OCI-LY1 (cell line): ENCODE results near the gene GALNTL6.

Experiments used
- H2AFZ ChIP-seq: fragments of 200-600 bp; sonication (generic), shearing (Covaris generic); 2 replicates; pipeline ENCODE4 v1.6.0; 2014; ENCODE audit warnings: antibody characterized with exemption, mild to moderate bottlenecking, low read length
- H3F3A ChIP-seq: fragments of 200-600 bp; sonication (generic), shearing (Covaris generic); 2 replicates; pipeline ENCODE4 v1.6.0; 2014; ENCODE audit warnings: mild to moderate bottlenecking, antibody characterized with exemption, low read length, moderate library complexity; ENCODE audit not compliant: insufficient read depth
- H3K27ac ChIP-seq: fragments of 200-600 bp; sonication (generic); 2 replicates; pipeline ENCODE4 v1.5.1; 2014; ENCODE audit warnings: low read length, mixed run types, mild to moderate bottlenecking, low read depth; ENCODE audit not compliant: poor library complexity, severe bottlenecking
- H3K27me3 ChIP-seq: fragments of 200-600 bp; sonication (generic); 2 replicates; pipeline ENCODE4 v1.6.0; 2014; ENCODE audit warnings: antibody characterized with exemption, mild to moderate bottlenecking, low read length, moderate library complexity; ENCODE audit not compliant: insufficient read depth
- H3K36me3 ChIP-seq: fragments of 200-600 bp; sonication (generic); 2 replicates; pipeline ENCODE4 v1.6.1; 2014; ENCODE audit warnings: mild to moderate bottlenecking, antibody characterized with exemption, low read length, moderate library complexity, mixed read lengths; ENCODE audit not compliant: insufficient read depth
- H3K4me1 ChIP-seq: fragments of 200-600 bp; sonication (generic); 2 replicates; pipeline ENCODE4 v1.5.1; 2014; ENCODE audit warnings: mild to moderate bottlenecking, low read length, moderate library complexity; ENCODE audit not compliant: insufficient read depth, severe bottlenecking
- H3K4me2 ChIP-seq: fragments of 200-600 bp; sonication (generic), shearing (Covaris generic); 2 replicates; pipeline ENCODE4 v1.6.1; 2014; ENCODE audit warnings: low read length
- H3K4me3 ChIP-seq: fragments of 200-600 bp; sonication (generic); 2 replicates; pipeline ENCODE4 v1.5.1; 2014; ENCODE audit warnings: low read length, low read depth, mild to moderate bottlenecking, mixed read lengths; ENCODE audit not compliant: poor library complexity, severe bottlenecking
- H3K79me2 ChIP-seq: fragments of 200-600 bp; shearing (Covaris generic); 2 replicates; pipeline ENCODE4 v1.6.1; 2016; ENCODE audit warnings: mixed run types, low read length, mixed read lengths; ENCODE audit not compliant: insufficient read depth
- H3K9ac ChIP-seq: fragments of 200-600 bp; sonication (generic), shearing (Covaris generic); 2 replicates; pipeline ENCODE4 v1.6.1; 2014; ENCODE audit warnings: mild to moderate bottlenecking, low read length, mixed read lengths
- H3K9me2 ChIP-seq: fragments of 200-600 bp; sonication (generic), shearing (Covaris generic); 2 replicates; pipeline ENCODE4 v1.6.1; 2014; ENCODE audit warnings: low read depth, mild to moderate bottlenecking, low read length, mixed read lengths
- H3K9me3 ChIP-seq: fragments of 200-600 bp; shearing (Covaris generic); 2 replicates; pipeline ENCODE4 v1.6.1; 2014; ENCODE audit warnings: low read length, mixed read lengths
- H4K20me1 ChIP-seq: fragments of 200-600 bp; sonication (generic), shearing (Covaris generic); 2 replicates; pipeline ENCODE4 v1.6.0; 2016; ENCODE audit warnings: mild to moderate bottlenecking, low read length; ENCODE audit not compliant: insufficient read depth
- EZH2 ChIP-seq: fragments of 200-600 bp; sonication (generic), shearing (Covaris generic); IDR thresholded peaks from 2 replicates; pipeline ENCODE4 v1.8.0; 2017; ENCODE audit warnings: borderline replicate concordance, mixed run types, mild to moderate bottlenecking, antibody characterized with exemption, low read length, moderate library complexity, mixed read lengths
- TF ChIP-seq, protein P1 (sequence below): fragments of 200-600 bp; sonication (generic), shearing (Covaris generic); IDR thresholded peaks from 2 replicates; pipeline ENCODE4 v1.5.1; 2017; ENCODE audit warnings: mild to moderate bottlenecking, antibody characterized with exemption, low read length, moderate library complexity, mixed read lengths

Gene GALNTL6

DNA sequence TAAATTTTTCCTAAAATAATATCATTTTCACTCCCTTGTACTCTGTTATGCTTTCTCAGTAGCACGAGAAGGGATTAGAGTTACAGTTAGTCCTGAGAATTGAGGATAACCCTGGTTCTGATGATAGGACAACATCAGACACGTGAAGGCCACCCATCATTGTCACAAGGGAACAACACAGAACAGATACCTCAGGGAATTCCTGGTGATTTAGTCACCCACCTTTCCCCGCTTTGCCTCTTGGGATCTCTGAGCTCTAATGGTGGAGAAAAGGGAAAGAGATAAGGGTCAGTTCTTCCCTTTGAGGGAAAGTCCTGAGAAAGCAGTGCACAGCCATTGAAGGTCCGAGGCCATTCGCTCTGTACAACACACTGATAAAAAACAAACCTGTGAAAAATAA lies 1243.1 kb downstream of the GALNTL6 start:
- no peak overlapping the region for H3K4me3 ChIP-seq
- H3K4me2 ChIP-seq, result no peak overlapping the region
- no peaks in the 10 kb centered on the region for H4K20me1 ChIP-seq
- no peaks in the 10 kb centered on the region for H3K36me3 ChIP-seq
- no peaks in the 10 kb centered on the region for H3K9me3 ChIP-seq
- H3K27ac ChIP-seq, result no peak overlapping the region
- no peak for TF ChIP-seq EZH2
- TF ChIP-seq, protein P1, sequence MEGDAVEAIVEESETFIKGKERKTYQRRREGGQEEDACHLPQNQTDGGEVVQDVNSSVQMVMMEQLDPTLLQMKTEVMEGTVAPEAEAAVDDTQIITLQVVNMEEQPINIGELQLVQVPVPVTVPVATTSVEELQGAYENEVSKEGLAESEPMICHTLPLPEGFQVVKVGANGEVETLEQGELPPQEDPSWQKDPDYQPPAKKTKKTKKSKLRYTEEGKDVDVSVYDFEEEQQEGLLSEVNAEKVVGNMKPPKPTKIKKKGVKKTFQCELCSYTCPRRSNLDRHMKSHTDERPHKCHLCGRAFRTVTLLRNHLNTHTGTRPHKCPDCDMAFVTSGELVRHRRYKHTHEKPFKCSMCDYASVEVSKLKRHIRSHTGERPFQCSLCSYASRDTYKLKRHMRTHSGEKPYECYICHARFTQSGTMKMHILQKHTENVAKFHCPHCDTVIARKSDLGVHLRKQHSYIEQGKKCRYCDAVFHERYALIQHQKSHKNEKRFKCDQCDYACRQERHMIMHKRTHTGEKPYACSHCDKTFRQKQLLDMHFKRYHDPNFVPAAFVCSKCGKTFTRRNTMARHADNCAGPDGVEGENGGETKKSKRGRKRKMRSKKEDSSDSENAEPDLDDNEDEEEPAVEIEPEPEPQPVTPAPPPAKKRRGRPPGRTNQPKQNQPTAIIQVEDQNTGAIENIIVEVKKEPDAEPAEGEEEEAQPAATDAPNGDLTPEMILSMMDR, result no peak
- H3K79me2 ChIP-seq, result no peaks in the 10 kb centered on the region
- no peaks in the 10 kb centered on the region for H3K9me2 ChIP-seq
- H3K27me3 ChIP-seq, result no peaks in the 10 kb centered on the region
- no peak overlapping the region for H2AFZ ChIP-seq
- no peaks in the 10 kb centered on the region for H3K4me1 ChIP-seq
- H3F3A ChIP-seq, result no peaks in the 10 kb centered on the region
- no peak overlapping the region for H3K9ac ChIP-seq

DNA sequence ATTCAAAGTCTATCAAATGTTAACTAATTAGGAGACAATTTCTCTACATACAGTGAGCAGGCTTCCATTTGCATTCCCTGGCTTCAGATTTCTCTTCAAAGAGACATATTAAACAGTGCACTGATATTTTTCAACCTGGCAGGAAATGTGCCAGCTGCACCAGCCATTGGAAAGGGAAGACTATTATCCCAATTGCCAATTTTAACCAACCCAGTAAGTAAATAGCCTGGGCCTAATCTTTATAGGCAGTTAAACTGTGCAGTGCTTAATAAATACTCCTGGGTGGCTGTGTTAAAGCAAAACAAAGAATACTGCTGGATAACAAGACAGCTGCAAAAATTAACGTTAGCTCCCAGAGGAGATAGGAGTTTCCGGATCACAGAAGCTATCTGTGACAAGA lies 1243.5 kb downstream of the GALNTL6 start:
- H3K36me3 ChIP-seq, result no peaks in the 10 kb centered on the region
- no peak overlapping the region for H3K9ac ChIP-seq
- H3K9me3 ChIP-seq, result no peaks in the 10 kb centered on the region
- H3K27me3 ChIP-seq, result no peaks in the 10 kb centered on the region
- no peak overlapping the region for H3K4me2 ChIP-seq
- no peaks in the 10 kb centered on the region for H3K79me2 ChIP-seq
- no peaks in the 10 kb centered on the region for H3K9me2 ChIP-seq
- TF ChIP-seq EZH2, result no peak
- TF ChIP-seq, protein P1, result no peak
- no peak overlapping the region for H3K4me3 ChIP-seq
- no peak overlapping the region for H3K27ac ChIP-seq
- H4K20me1 ChIP-seq, result no peaks in the 10 kb centered on the region
- no peak overlapping the region for H2AFZ ChIP-seq
- H3K4me1 ChIP-seq, result no peaks in the 10 kb centered on the region
- H3F3A ChIP-seq, result no peaks in the 10 kb centered on the region

DNA sequence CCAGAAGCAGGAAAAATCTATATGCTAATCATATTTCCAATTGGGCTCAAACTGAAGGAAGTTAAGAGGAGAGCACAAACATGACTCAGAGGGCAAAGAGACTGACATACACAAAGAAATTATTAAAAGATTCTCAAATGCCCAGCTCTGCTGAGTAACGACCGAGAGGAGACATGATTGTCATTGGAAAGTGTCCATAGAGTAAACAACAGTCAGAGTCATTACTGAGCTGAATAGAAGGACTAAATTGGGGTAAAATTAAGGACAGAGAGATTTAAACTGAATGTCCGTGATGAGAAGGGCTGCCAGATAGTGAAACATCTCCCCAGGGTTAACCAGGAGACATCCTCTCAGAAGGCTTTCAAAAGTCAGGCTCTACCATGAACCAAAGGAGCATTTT lies 1244.2 kb downstream of the GALNTL6 start:
- Histone ChIP-seq H3K9ac (no peak overlapping the region), H3K4me2 (no peak overlapping the region), H3K27me3 (no peaks in the 10 kb centered on the region), H2AFZ (no peak overlapping the region), H3F3A (no peaks in the 10 kb centered on the region), H4K20me1 (no peaks in the 10 kb centered on the region), H3K9me2 (no peaks in the 10 kb centered on the region), H3K36me3 (no peaks in the 10 kb centered on the region), H3K27ac (no peak overlapping the region), H3K79me2 (no peaks in the 10 kb centered on the region), H3K9me3 (no peaks in the 10 kb centered on the region), H3K4me3 (no peak overlapping the region), H3K4me1 (no peaks in the 10 kb centered on the region)
- no peak for TF ChIP-seq EZH2
- TF ChIP-seq, protein P1, result no peak
